Measurements from ENCODE around the gene EIF3K.

Gene EIF3K

DNA sequence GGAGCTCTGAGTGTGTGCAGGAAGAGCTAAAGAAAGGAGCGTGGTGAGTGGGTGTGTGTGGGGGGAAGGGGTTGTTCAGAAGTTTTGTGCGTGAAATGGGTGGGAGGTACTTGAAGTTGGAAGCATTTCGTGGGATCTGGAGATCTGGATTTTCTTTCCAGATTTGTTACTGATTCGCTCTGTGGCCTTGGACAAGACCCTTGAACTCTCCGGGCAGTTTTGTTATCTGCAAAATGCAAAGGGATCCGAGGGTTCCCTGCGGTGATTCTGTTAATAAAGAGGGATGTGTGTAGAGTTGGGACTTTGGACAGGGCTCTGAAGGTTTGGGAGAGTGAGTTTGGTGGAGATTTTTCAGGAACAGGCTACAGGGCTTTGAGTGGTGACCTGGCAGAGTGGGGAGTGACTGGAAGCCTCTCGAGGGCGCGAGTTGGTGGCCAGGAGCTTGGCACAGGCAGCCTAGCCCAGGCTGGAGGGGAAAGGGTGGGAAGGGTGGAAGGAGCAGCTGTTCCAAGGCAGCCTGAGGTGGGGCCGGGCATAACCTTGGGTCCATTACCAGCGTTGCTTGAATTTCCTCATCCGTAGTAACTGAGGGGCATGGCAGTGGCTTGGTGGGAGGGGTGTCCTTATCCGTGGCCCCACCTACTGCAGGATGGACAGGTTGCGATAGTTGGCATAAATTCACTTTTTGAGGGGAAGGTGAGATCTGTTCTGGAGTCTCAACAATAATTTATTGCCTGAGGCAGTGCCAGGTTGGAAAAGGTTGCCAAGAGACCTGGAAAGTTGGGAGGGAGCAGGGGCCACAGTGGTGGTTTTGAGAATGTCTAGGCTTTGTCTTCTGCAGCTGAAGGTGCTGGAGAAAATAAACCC is 30.6 kb downstream of the EIF3K start:
- in situ Hi-C loops (cut with MboI; ENCODE audit: low sequenced_read_pairs, unreplicated experiment): loop anchor here (25.0 kb wide), 1 partner anchor 237 kb away; the partner anchor contains the start of gene FAM98C
- TF ChIP-seq, protein P1, sequence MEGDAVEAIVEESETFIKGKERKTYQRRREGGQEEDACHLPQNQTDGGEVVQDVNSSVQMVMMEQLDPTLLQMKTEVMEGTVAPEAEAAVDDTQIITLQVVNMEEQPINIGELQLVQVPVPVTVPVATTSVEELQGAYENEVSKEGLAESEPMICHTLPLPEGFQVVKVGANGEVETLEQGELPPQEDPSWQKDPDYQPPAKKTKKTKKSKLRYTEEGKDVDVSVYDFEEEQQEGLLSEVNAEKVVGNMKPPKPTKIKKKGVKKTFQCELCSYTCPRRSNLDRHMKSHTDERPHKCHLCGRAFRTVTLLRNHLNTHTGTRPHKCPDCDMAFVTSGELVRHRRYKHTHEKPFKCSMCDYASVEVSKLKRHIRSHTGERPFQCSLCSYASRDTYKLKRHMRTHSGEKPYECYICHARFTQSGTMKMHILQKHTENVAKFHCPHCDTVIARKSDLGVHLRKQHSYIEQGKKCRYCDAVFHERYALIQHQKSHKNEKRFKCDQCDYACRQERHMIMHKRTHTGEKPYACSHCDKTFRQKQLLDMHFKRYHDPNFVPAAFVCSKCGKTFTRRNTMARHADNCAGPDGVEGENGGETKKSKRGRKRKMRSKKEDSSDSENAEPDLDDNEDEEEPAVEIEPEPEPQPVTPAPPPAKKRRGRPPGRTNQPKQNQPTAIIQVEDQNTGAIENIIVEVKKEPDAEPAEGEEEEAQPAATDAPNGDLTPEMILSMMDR (IDR thresholded peaks at IDR 0.05; ENCODE audit: borderline replicate concordance, control extremely low read depth, extremely low read depth, insufficient read depth, missing control alignments): no peak
- DNase-seq (ENCODE audit: low spot score): no peak

DNA sequence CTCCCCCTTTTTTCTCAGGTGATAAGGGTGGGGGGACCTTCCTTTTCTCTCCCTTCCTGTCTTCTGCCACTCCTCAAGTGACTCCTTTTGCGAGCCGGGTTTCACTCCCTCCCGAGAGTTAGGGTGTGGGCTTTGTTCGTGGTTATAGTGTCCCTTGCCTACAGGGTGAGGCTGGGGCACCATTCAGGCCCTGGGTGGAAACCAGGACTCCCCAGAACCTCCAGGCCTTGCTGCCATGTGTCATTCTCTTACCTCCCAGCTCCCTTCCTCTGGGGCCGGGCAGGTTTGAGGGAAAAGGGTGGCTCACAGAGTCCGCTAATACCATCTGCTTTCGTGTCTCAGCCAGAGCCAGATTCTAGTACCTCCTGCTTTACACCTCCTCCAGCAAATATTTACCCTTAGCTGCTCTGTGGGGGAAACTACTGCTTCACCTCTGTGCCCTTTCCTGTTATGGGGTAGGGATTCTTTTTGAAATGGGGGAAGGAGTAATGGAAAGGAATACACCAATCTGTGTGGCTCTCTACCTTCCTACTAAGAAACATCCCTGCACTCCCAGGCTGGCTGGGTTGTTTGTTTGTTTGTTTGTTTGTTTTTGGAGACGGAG is 31.3 kb downstream of the EIF3K start:
- TF ChIP-seq, protein P1 (IDR thresholded peaks at IDR 0.05; ENCODE audit: borderline replicate concordance, control extremely low read depth, extremely low read depth, insufficient read depth, missing control alignments): no peak
- no peak for DNase-seq (ENCODE audit: low spot score)
- in situ Hi-C loops (cut with MboI; ENCODE audit: low sequenced_read_pairs, unreplicated experiment): no loop called here

DNA sequence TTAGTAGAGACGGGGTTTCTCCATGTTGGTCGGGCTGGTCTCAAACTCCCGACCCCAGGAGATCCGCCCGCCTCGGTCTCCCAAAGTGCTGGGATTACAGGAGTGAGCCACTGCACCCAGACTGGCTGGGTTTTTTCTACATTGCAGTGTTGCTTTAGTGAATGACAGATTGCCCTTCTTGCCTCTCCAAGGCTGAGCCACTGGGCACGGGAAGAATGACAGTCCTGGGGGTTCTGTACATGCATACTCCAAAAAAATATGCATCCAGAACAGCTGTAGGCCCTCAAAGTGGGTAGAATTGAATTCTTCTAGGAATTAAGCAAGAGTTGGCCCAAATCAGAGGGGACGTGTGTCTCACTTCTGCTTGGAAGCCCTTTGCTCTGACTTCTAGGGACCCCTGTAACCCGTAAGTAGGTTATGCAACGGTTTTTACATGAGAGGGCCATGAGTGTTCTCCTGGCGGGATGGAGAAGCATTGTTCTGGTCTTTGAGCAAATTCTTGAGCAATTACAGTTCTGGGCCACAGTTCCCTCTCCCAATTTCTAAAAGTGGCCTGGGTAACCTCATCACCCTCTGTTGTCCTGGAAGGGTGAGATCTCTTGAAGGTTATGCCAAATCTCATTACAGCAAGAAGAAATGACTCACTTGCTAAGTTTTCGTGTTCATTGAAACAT is 32.1 kb downstream of the EIF3K start:
- TF ChIP-seq, protein P1 (IDR thresholded peaks at IDR 0.05; ENCODE audit: borderline replicate concordance, control extremely low read depth, extremely low read depth, insufficient read depth, missing control alignments): no peak
- in situ Hi-C loops (cut with MboI; ENCODE audit: low sequenced_read_pairs, unreplicated experiment): no loop called here
- DNase-seq (ENCODE audit: low spot score): no peak

DNA sequence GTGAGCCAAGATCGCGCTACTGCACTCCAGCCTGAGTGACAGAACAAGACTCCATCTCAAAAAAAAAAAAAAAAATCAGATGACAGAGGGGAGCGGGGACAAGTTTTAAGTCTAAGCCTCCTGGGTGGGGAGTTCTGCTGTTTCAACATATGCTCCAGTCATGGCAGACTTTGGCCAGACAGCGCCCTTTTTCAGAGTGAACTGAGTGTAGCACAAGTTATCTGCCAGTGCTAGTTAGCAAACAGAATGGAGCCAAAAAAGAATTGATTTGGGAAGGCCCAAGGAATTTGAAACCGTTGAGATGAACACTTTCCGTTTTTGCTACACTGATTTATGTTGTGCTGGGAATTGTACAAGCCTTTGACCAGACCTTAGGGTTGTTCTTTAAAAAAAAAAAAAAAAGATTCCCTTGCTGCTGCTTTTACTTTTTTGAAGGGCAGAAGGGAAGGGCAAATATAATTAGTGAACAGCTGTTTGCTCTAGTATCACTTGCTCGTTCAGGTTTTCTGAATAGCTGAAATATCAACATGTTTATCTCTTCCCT is 34.1 kb downstream of the EIF3K start:
- DNase-seq (ENCODE audit: low spot score): no peak
- in situ Hi-C loops (cut with MboI; ENCODE audit: low sequenced_read_pairs, unreplicated experiment): no loop called here

DNA sequence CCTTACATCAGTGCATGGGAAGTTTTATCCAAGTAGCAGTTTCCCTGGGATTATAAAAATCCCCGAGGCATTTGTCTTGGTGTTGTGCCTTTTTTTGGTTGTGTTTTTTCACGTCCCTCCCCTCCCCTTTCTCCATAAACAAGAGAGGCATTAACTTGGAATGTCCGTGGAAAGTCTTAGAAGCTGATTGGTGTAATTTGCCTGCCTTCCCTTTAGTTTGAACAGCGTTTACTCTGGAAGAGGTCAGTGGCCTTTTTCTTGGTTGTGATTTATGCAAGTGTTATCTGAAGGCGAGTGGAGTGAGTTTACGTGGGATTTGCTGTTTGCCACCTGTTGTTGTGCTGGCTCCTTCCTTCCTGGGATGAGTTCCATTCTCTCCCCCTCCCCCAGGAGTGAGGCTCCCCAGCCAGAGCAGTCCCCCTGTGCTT is 35.7 kb downstream of the EIF3K start:
- no peak for DNase-seq (ENCODE audit: low spot score)
- in situ Hi-C loops (cut with MboI; ENCODE audit: low sequenced_read_pairs, unreplicated experiment): no loop called here
- TF ChIP-seq, protein P1 (IDR thresholded peaks at IDR 0.05; ENCODE audit: borderline replicate concordance, control extremely low read depth, extremely low read depth, insufficient read depth, missing control alignments): no peak

More for the DNA sequence above, 34.1 kb downstream of the EIF3K start:
- TF ChIP-seq, protein P1 (IDR thresholded peaks at IDR 0.05; ENCODE audit: borderline replicate concordance, control extremely low read depth, extremely low read depth, insufficient read depth, missing control alignments): no peak

DNA sequence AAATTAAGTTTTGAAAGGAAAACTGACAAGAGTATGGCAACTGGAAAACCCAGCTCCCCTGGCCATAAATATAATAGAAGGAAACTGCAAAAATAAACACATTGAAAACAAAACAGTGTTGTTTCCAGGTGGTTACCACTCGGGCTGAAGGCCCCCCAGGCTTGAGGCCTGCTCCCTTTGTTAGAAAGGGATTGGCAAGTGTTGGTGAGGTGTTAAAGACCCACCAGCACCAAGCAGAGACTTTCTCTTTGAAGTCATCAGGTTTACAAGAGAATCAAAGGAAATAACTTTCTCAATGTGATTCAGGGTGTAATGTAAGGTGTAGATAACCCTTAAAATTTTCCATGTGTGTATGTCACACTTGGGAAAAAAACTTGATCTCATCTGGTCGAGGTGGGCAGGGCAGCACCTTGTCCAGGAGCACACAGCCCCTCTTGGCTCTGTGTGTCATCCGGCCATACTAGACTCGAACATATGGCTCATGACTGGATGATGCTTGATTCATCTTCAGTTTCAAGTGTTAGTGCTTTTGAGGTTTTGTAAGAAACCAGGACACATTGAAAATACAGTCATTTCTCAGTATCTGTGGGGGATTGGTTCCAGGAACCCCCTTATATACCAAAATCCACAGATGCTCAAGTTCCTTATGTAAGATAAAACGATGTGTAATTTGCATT is 36.3 kb downstream of the EIF3K start:
- TF ChIP-seq, protein P1 (IDR thresholded peaks at IDR 0.05; ENCODE audit: borderline replicate concordance, control extremely low read depth, extremely low read depth, insufficient read depth, missing control alignments): no peak
- in situ Hi-C loops (cut with MboI; ENCODE audit: low sequenced_read_pairs, unreplicated experiment): no loop called here

More for the DNA sequence above, 36.3 kb downstream of the EIF3K start:
- DNase-seq (ENCODE audit: low spot score): no peak
